Measurements from ENCODE around the gene CYP26B1. TPM values are rescaled to one million over a fixed set of nuclear protein-coding genes. Genes with fewer than 3 reads are reported as not detected.

Gene CYP26B1
- polyA plus RNA-seq, 1 donor, result 15.8 TPM

GRCh38 chr2:72141032-72141645 is 6.5 kb downstream of the CYP26B1 start:
- DNase-seq (ENCODE audit: low read depth), result no peak

- no peak for DNase-seq (ENCODE audit: low read depth)
Measured at GRCh38 chr2:72140621-72140960, 7.1 kb downstream of the CYP26B1 start.

GRCh38 chr2:72139874-72140620 is 7.6 kb downstream of the CYP26B1 start:
- DNase-seq (ENCODE audit: low read depth), result no peak

- no peak for DNase-seq (ENCODE audit: low read depth)
Measured at GRCh38 chr2:72139471-72139873, 8.2 kb downstream of the CYP26B1 start.

- no peak for DNase-seq (ENCODE audit: low read depth)
Measured at GRCh38 chr2:72138921-72139381, 8.7 kb downstream of the CYP26B1 start.

- no peak for DNase-seq (ENCODE audit: low read depth)
Measured at GRCh38 chr2:72138011-72138881, 9.4 kb downstream of the CYP26B1 start.

- no peak for DNase-seq (ENCODE audit: low read depth)
Measured at GRCh38 chr2:72137498-72138010, 10.1 kb downstream of the CYP26B1 start.

GRCh38 chr2:72136933-72137497 is 10.6 kb downstream of the CYP26B1 start:
- no peak for DNase-seq (ENCODE audit: low read depth)

GRCh38 chr2:72136331-72136730 is 11.3 kb downstream of the CYP26B1 start:
- no peak for DNase-seq (ENCODE audit: low read depth)

GRCh38 chr2:72135921-72136320 is 11.7 kb downstream of the CYP26B1 start:
- no peak for DNase-seq (ENCODE audit: low read depth)

GRCh38 chr2:72134997-72135800 is 12.5 kb downstream of the CYP26B1 start:
- no peak for DNase-seq (ENCODE audit: low read depth)

- DNase-seq (ENCODE audit: low read depth), result no peak
Measured at GRCh38 chr2:72134408-72134996, 13.2 kb downstream of the CYP26B1 start.

- no peak for DNase-seq (ENCODE audit: low read depth)
Measured at GRCh38 chr2:72133721-72134407, 13.8 kb downstream of the CYP26B1 start.

GRCh38 chr2:72132981-72133720 is 14.5 kb downstream of the CYP26B1 start:
- DNase-seq (ENCODE audit: low read depth), result no peak

GRCh38 chr2:72131916-72132841 is 15.5 kb downstream of the CYP26B1 start:
- DNase-seq (ENCODE audit: low read depth), result no peak

- no peak for DNase-seq (ENCODE audit: low read depth)
Measured at GRCh38 chr2:72131371-72131891, 16.2 kb downstream of the CYP26B1 start.

- no peak for DNase-seq (ENCODE audit: low read depth)
Measured at GRCh38 chr2:72130659-72131360, 16.9 kb downstream of the CYP26B1 start.

All from forelimb muscle (tissue), 1 donor.